Activated CD8-positive, alpha-beta memory T cell treated with anti-CD3 and anti-CD28 coated beads, Interleukin-2, amount 50 U/mL, for 1 hour (primary cell): ENCODE data around the gene COL25A1.
"Not testable (repeated sequence)": the region's sequence is repeated elsewhere in the genome, so short reads cannot be mapped to it uniquely, and the experiment has no call there.

Experiments
- DNase-seq: peaks from one replicate; pipeline ENCODE4 v3.0.0-alpha.2; 2020; ENCODE audit errors: extremely low read depth

COL25A1 gene

DNA sequence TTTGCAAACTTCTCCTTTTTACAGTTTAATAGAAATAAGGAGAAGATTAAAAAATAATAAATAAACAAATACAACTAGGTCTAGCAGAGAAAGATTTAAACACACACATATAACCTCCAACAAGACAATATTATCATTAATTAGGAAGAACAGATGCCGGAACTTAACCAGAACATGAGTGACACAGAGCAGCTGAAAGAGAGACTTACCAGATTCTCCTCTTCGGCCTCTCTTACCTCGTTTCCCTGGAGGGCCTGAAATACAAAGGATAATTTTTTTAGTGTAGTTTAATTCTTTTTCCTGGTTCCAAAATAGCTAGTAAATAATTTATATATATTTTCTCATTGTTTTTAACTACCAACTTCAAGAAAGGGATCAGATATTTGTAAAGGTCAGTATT lies 252.5 kb downstream of the COL25A1 start:
- no peak for DNase-seq

GRCh38 chr4:109046471-109047201 lies 255.8 kb downstream of the COL25A1 start:
- no peak for DNase-seq

- DNase-seq, result no peak
Measured at GRCh38 chr4:109044431-109044830, 258.0 kb downstream of the COL25A1 start.

DNA sequence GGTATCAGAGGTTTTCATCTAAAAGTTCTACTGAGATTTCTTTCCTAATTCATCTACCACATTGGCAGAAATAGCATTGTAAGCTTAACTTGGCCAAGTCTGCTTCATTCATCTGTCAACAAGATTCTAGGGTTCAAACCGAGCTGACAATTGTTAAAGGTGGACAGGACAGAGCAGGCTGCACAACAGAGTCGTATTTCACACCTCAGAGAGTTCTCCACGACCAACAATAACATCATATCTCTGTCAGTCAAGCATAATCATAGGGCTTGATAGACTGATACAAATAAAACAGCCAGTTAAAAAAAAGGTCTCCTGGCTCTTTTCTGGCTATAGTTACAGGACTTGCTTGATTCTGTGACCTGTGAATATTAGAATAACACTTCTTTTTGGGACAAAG lies 259.2 kb downstream of the COL25A1 start:
- no peak for DNase-seq

DNA sequence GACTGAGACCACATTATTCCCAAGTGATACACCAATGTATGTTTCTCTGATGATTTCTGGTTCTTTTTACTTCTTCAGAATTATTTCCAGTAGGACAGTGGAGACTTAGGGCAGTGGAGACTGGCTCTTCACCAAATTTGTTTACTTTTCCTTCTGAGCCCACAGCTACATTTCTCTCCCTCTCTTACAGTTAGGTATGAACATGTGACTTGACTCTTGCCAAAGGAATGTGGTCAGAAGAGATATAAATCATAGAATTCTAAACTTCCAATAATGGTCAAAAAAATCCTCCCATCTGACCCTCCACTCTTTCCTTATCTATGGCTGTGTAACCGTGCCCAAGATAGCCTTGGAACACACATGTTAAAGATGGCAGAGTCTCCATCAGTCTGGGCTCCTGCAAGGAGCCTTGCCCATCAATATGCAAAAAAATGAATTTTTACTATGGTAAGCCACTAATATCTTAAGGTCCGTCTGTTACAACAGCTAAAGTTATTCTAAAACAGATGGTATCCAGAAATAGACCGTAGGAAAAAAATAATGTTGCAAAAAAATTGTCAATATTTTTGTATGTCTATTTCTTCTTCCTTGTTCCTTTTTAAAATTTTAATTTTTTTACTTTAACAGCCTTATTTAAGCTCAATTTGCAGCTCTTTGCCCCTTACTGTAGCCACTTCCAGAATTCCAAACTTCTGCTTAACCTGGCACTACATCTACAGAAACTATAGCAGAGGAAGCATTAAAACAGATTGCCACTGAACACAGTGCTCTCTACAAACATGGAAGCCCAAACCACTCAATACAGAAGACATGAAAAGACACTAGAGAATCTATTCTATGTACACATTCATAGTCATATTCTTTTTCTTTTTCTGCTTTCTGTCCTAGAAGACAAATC lies 260.7 kb downstream of the COL25A1 start:
- no peak for DNase-seq

GRCh38 chr4:109040441-109040840 lies 262.0 kb downstream of the COL25A1 start:
- no peak for DNase-seq

DNA sequence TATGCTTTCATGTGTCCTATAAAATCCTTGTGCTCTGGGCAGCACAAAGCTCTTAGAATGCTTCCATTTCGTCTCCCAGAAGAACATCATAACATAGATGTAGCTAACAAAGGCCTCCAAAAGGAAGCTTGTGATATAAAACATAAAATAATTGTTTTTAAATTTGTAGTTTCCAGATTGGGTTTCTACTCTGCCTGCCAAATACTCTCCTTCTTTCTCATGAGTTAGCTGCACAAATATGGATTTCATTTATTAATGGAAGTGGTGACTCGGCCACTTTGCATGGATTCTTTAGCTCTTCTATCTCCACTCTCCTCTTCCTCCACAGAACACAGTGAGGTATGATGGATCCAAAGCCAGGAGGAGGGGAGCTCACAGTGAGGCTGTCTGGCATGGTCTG lies 265.4 kb downstream of the COL25A1 start:
- DNase-seq, result no peak

- DNase-seq, result no peak
Measured at GRCh38 chr4:109033993-109034392, 268.5 kb downstream of the COL25A1 start.

- DNase-seq, result no peak
Measured at GRCh38 chr4:109032671-109033070, 269.8 kb downstream of the COL25A1 start.

DNA sequence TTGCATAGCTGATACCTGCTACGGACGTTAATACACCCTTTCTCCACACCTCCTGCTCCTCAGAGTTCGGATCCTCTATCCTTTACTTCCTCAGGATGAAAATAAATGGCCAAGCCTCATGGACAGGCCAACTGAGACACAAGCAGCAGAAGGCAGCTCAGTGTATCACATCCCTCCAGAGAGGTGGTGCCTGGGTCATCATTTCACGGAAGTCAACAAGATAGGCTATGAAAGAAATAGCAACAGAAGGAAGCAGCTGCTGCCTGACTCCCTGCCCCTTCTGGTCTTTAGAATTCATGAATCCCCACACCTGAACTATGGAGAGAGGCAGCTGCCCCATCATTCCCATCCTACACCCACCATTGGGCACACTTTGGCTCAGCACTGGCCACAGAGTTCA lies 272.5 kb downstream of the COL25A1 start:
- DNase-seq, result no peak

GRCh38 chr4:109027016-109027500 lies 275.4 kb downstream of the COL25A1 start:
- DNase-seq, result no peak

DNA sequence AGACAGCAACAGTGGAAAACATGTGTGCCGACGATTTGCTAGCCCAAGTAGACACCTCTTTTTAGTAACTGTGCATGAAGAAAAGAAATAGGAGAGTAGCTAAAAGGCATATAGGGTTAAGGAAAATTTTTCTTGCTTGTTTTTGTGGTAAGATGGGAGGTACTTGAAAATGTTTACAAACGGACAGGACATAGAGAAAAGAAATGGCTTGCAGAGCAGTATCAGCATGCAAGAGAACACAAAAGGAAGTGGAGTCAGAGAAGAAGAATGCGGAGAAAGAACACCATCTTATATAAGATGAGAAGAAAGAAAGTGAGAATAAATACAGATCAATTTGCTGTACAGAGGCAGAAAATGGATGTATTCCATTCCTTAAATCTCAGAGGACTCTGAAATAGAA lies 275.9 kb downstream of the COL25A1 start:
- DNase-seq, result no peak

DNA sequence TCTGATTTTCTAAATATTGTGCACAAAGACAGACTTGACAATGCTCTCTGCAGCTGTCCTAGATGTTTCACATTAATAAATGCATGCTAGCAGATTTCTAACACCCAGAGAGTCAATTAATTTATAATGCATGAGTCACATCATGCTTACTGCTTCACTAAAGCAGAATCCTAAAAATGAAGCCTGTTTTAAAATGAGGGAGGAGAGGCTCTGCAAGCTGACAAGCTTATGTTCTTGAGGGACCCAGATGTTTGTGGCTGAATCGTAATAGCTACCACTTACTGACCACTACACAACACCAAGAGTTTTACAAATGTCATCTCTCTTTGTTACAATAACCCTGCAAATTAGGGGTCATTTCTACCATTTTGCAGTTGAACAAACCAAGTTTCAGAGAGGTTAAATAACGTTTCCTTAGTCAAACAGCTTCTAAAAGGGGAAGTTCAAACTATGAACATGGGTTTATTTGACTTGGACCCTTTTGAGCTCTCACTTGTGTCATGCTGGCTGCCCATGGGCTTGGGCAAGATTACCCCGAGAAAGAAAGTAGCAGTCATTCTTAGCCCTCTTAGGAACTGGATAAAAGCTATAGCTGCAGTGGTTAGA lies 276.9 kb downstream of the COL25A1 start:
- DNase-seq, result no peak

GRCh38 chr4:109022961-109023360 lies 279.5 kb downstream of the COL25A1 start:
- no peak for DNase-seq

DNA sequence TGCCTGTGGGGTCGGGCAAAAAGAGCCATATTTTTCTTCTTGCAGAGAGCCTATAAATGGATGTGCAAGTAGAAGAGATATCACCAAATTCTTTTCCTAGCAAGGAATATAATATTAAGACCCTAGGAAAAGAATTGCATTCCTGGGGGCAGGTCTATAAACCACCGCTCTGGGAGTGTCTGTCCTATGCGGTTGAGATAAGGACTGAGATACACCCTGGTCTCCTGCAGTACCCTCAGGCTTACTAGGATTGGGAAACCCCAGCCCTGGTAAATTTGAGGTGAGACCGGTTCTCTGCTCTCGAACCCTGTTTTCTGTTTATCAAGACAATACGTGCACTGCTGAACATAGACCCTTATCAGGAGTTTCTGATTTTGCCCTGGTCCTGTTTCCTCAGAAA lies 280.8 kb downstream of the COL25A1 start:
- not testable (repeated sequence) for DNase-seq

DNA sequence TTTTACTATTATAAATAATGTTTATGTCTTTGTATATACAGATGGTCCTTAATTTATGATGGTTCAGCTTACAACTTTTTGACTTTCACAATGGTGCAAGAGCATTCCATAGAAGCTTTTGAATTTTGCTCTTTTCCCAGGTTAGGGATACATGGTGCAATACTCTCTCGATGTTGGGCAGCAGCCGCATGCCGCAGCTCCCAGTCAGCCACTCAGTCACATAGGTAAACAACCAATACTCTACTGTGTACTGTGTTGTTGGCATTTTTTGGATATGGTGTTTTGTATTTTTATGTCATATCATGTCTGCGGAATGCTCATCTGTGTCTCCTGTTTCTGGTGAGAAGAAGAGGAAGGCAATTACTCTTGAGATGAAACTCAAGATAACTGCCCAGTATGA lies 281.6 kb downstream of the COL25A1 start:
- no peak for DNase-seq

- DNase-seq, result no peak
Measured at GRCh38 chr4:109016200-109016599, 286.3 kb downstream of the COL25A1 start.

DNA sequence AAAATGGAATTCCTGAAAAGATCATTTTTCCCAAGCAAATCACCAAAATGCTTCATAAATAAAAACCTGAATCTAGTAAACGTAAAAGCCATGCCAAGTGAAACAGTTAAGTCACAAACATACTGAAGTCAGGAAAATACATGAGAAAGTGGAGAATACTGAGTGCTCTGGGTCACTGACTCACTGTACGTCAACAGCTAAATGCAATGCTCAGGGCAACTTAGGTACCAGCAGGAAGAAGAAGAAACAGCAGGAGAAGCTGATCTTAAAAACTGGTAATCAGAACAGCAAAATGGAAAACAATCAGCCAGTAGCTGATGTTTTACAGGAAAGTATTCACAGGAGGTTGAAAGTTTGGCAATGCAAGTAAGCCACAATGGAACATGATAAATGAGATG lies 287.0 kb downstream of the COL25A1 start:
- DNase-seq, result no peak

DNA sequence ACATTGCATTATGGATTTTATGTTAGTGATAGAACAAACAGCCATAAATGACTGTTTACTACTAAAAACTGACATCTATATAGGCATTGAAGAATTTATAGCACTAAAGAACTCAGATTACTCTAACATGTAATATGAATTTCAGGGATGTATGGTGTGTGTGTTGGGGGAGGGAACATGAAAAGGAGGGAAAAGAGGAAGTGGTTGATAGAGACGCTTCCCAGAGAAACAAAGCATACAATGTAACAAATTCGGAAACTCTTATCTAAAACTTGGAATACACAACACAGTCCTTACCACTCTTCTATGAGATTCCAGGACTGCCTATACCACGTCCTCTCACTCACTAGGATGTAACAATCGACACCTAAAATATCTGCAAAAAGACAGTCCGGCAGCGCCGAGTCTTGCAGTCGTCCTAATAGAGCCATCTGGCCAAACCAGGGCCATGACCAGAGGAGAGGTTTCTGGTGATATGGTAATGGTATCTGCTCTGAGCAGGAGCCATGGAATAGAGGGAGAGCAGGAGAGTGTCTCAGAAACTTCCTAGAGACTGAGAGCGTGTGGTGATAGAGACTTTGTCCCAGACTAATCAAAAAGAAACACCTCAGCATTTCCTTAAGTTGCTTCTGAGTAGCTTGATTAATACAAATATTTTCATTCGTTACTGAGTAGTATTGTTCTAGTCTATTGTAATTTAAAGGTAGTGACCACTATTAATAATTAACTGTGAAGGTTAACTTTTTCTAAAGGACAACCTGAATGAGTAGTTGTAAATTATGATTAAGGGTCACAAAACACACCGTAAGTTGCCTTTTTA lies 287.7 kb downstream of the COL25A1 start:
- DNase-seq, result no peak

DNA sequence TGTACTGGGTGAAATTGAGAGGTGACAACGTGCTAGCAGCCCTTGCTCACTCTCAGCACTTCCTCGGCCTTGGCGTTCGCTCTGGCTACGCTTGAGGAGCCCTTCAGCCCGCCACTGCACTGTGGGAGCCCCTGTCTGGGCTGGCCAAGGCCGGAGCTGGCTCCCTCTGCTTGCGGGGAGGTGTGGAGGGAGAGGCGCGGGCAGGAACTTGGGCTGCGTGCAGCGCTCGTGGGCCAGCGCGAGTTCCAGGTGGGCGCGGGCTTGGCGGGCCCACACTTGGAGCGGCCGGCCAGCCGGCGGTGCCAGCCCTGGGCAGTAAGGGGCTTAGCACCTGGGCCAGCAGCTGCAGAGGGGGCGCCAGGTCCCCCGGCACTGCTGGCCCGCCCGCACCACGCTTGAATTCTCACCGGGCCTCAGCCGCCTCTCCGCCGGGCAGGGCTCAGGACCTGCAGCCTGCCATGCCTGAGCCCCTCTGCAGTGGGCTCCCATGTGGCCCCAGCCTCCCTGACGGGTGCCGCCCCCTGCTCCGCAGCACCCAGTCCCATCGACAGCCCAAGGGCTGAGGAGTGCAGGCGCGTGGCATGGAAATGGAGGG lies 290.1 kb downstream of the COL25A1 start:
- no peak for DNase-seq
